HG02938 (cell line): ENCODE results near the gene SYT1.

ENCODE experiments used
- ATAC-seq: cut with Tn5 transposase; IDR thresholded peaks from one replicate; pipeline ENCODE4 v1.9.1; 2021; ENCODE audit warnings: mild to moderate bottlenecking, moderate library complexity; ENCODE audit not compliant: unreplicated experiment

SYT1 gene

DNA sequence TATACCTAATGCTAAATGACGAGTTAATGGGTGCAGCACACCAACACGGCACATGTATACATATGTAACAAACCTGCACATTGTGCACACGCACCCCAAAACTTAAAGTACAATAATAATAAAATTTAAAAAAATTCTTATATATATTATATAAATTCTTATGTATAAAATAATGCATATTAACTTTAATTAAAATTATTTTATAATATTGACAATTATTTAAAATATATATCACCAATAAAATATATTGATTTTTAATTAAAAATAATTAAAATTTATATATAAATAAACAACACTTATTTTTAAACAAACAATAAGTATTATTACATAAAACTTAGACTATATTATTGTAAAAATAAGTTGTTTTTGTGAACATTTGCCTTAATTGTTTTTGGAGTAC, 188.8 kb downstream of the SYT1 start:
- ATAC-seq, result no peak

- no peak for ATAC-seq
Observed at GRCh38 chr12:79055926-79056674, 191.5 kb downstream of the SYT1 start.

- no peak for ATAC-seq
Observed at GRCh38 chr12:79056775-79057174, 192.2 kb downstream of the SYT1 start.

GRCh38 chr12:79057540-79057939, 193.0 kb downstream of the SYT1 start:
- ATAC-seq, result peak; percentile 42

DNA sequence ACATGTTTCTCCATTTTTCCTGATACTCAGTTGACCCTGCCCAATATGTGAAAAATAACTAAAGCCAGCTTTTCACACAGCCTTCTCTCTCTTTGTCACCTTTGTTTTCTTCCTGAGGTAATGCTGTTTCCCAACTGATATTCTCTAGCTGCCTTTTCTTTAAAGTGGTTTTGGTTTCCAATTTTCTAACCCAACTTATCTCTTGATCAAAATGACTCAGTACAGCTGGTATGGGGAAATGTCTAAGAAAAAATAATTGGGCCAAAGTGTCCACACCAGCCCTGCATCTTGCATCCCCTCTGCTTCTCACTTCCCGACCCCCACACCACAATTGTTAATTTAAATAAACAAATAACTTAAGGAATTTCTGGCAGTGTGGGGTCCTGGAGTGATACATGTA, 193.8 kb downstream of the SYT1 start:
- ATAC-seq, result peak; percentile 51

DNA sequence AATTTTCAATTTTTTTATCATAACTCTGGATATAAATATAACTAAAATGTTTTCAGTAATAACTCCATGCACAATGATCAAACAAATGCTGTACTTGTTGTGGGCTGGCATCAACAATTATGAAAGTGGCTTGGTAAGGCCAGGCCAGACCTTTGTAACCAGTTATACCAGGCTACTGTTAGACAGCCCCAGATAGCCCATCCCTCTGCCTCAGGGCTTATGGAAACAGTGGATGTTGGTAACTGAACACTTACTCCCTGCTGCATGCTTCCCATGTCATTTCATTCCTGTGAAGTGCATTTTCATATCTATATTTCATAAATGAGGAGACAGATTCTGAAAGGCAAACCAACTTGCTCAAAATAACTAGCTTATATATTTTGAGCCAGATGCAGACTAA, 195.0 kb downstream of the SYT1 start:
- ATAC-seq, result no peak

GRCh38 chr12:79063258-79063657, 198.7 kb downstream of the SYT1 start:
- ATAC-seq, result no peak

DNA sequence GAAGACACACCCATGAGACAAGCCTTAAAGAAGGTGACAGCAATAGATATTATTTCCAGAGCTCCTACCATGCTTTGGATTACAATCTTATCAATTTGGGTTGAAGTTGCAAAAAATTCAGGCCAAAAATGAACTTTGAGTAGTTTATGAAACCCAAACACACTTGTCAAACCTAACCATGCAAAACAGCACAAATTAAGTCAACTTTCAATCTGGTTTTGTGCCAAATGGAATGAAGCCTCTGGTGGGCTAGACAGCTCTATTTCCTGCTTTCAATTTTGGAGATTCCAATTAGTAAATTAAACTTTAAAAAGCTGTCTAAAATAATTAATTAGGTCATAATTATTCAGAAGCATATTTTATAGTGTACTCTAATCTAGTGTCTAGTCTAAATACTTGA, 203.4 kb downstream of the SYT1 start:
- no peak for ATAC-seq

DNA sequence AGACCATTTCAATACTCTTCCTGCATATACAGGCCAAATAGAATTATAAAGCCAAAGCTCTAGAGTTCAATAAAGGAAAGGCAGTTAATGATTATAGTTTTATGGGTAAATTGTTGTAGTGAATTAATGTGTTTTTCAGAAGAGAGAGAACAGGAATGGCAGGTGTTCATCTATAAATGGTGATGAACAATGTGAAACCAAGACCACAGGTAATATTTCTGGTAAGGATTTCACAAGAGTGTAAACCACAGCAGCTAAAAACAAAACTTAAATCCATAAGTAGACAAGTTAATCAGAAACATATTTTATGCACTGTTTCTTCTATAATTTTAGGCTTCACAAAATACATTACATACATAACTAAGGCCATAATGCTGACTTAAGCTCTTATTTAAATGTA, 204.4 kb downstream of the SYT1 start:
- peak; percentile 99 for ATAC-seq

DNA sequence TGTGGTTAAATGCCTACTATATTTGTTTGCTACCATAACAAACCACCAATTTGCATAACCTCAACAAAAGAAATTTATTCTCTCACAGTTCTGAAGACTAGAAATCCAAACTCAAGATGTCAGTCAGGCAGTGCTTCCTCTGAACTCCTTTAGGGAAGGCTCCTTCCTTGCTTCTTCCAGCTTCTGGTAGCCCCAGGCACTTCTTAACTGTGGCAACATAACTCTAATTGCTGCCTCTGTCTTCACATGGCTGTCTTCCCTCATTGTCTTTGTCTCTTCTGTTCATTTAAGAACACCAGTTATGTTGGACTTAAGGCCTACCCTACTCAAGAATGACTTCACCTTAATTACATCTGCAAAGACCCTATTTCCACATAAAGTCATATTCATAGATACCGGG, 206.9 kb downstream of the SYT1 start:
- ATAC-seq, result no peak

DNA sequence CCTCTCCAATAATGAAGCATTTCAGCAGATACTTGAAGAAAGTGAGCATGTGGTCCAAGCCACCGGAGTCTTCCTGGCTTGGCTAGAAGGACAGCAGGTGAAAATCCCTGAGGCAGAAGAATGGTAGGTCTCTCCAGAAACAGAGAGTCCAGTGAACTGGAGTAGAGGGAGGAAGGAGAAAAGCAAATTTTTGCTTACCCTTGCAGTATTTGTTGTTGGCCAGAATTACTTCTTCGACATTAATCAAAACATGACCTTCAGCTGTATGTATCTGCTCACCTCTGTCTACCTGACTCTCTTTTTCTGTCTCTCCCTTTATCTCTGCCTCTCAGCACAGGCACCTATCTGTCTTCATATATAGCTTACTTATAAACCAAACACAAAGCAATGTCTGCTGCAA, 208.9 kb downstream of the SYT1 start:
- ATAC-seq, result no peak

DNA sequence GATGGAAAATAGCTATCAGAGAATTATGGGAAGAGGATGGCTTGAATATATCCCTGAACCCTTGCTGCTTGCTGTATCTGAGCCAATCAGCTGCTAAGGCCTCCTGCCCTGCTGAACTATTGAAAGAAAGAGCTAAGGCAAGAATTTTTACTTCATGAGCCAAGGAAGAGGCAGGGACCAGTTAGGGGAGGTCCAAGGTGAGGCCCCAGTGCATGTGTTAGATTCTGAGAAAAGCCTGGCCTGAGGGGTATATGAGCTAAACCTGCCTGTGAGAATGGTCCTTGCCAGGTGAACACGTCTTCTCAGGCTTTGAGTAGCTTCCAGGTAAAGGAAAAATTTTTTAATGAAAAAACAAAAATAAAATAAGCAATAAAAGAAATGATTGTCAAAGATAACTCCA, 218.0 kb downstream of the SYT1 start:
- ATAC-seq, result no peak

GRCh38 chr12:79083181-79083580, 218.6 kb downstream of the SYT1 start:
- no peak for ATAC-seq

DNA sequence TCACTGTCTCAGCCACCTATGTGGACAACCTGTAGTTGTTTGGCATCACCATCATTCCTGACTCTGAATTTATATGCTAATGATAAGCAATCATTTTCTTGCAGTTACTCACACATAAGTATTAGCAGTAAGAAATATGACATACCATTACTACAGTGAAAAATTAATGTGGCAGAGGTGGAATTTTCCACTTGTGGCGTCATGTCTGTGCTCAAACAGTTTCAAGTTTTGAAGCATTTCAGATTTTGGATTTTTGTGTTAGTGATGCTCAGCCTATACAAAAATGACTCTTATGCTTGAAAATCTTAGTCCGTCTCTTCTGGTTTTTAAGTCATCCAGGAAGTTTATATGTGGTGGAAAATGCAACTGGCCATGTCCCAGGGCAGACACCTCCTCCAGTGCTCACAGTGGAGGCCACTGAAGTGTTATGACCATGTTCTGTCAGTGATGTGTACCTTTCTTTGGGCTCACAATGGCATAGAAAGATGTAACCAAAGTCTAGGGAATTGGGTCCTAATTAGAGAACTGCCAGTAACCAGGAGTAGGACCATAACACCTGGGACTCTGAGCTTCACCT, 220.6 kb downstream of the SYT1 start:
- ATAC-seq, result no peak

DNA sequence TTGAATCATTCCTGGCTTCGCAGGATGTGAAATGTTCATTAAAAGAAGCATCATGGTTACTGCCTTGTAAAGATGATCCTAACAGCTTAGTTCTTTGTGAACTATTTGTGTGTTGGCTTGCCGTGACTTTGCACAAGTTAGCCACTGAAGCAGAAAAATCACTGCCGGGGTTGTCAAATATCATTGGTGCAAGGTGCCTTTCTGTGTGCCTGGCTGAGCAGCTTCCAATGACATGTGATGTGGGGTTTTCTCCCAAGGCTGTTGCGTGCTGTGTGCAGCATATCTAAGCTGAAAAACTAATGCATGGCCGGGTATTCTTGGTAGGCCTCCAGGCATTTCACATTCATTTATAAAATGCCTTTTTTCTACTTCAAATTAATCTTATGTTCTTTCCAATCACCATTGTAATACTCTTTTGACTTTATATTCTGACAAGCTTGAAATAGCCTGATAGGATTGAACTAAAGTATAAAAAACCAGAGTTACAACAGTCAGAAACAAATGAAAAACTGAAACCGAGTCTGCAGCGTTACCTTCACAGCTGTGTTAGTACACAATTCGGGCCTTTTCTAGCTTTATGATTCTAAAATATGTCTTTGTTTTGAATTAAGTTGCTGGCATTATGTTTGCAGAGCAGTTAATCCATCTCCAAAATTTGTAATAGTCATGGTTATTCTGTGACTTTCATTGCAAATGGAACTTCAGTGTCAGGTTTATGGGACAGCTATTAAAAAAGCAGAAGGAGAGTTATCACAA, 222.1 kb downstream of the SYT1 start:
- no peak for ATAC-seq

DNA sequence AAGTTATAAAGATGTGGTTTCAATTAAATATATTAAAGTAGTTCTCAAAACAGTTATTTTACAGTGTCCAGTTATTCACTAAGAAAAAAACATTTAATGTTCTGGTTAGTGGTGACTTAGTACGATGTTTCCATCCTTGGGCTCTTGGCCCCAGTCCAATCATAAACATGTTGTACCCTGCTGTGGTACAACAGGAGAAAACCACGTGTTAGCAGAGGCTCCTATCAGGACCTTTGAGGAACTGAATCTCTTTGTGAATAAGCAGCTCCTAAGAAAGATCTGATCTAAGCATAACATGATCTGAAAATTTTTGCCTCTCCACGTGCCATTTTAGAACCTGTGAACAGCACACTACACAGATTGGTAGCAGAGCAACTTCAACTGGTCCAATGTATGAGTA, 234.0 kb downstream of the SYT1 start:
- no peak for ATAC-seq

DNA sequence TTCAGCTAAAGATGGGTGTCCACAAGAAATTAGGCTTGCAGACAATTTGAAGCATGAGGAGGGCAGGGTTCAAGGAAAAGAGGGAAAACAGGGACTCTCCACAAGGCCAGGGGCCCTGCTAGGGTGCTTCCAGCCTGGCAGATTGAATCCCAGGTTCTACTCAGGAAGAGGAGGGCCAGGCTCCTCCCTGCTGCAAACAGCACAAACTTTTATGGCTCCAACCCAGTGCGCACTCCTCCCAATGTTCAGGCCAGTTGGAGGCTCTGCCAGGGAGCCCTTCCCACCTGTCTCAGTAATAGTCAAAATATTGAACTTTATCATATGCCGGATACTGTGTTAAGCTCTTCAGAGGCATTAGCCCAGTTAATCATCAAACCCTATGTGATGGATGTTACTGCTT, 244.4 kb downstream of the SYT1 start:
- ATAC-seq, result no peak

DNA sequence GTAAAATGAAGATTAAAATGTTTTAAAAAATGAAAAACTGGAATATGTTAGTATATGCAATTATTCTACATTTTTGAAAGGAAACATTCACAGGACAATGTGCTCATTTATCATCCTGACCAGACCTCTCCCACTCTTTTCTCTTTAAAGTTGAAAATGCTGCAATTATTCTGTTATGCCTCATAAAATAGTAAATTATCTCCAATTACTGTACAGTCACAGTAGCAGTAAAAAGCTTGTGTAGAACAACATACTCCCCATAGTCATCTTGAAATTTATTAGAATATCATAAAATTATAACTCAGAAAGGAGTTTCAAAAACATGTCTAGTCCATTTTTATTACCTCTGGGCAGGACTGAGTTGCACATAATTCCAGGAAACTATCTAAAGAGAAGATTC, 250.3 kb downstream of the SYT1 start:
- no peak for ATAC-seq

DNA sequence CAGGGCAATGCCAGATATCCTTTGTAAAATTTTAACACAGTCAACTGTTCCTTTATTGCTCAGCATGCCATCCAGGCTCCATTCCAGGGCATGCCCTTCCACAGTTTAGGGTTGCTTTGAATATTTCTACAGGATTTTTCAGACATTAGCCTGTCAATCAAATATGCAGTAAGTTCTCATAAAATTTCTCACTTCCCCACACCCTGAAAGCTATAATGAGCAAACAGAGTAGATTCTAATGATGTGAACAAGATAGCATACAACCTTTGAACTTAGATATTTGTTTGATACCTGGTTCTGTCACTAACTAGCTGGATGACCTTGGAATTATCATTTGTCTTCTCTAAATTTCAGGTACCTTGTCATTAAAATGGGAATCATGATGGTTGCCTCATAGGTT, 251.2 kb downstream of the SYT1 start:
- no peak for ATAC-seq

DNA sequence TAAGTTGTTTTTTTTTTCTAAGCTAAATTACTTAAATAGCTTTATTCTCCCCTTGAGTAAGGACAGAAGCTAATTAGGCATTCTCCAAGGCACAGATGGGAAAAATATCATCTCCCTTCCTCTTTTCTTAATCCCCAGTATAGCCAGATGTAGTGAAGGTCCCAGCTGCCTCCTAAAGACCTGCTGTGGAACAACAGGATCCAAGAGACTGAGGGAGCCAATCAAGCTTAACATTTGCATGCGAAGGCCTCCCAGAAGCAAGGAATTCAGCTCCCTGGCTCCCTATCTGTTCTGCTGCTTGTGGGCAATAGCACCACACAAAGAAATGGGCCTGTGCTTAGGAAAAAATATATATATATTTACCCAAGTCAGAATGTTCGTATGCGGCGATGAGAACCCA, 255.2 kb downstream of the SYT1 start:
- ATAC-seq, result no peak

DNA sequence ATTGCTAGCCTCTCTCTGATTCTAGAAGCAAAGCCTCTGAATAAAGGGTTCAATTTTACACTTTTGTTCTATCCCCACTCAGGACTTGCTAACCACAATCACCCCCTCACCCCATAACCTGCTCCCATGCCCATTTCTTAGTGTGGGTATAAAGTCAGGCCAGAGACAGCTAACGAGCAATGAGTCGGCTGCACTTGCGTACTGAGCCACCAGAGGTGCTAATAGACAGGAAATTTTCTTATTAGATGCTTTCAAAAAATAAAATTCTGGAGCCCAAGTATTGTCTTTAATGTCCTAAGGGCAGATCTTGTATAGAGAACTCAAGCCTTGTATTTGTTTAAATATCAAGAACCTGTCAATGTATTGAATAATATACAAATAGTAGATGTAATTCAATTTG, 256.9 kb downstream of the SYT1 start:
- no peak for ATAC-seq

- no peak for ATAC-seq
Observed at GRCh38 chr12:79124385-79124784, 259.8 kb downstream of the SYT1 start.
